HG02943 (cell line): Measurements from ENCODE around the gene C22orf23.
"Not testable (repeated sequence)": the region's sequence is repeated elsewhere in the genome, so short reads cannot be mapped to it uniquely, and the experiment has no call there.

Source experiments
- ATAC-seq: cut with Tn5 transposase; IDR thresholded peaks from one replicate; pipeline ENCODE4 v1.9.1; 2021; ENCODE audit warnings: mild to moderate bottlenecking, low read depth, moderate library complexity; ENCODE audit not compliant: unreplicated experiment

C22orf23 gene

GRCh38 chr22:37982938-37983859, 29.8 kb upstream of the C22orf23 start:
- no peak for ATAC-seq

DNA sequence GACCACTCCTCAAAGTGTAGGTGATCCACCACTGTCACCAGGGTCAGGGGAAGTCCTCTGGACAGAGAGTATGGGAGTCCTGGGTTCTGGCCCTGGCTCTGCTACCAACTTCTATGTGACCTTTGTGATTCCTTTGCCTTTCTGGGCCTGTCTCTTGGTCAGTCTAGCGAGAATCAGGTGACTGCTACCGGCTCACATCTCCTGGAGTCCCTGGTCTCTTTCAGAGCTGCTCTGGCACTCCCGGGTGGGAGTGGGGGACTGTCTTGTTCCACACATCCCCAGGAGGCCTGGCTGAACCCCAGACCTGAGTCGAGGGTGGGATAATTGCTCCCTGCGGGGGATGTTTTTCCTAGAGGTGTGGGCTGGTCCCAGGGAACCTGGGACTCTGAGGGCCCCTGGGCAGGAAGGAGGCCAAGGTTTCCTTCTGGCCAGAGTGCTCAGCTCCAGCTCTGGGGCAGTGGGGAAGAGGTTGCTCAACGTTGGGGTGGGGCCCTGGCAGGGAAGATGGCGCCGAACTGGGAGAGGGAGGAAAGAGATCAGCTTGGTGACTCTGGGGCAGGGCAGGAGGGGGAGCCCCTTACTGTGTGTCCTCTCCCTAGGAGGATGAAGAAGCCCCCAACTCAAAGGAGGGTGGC, 28.9 kb upstream of the C22orf23 start:
- ATAC-seq, result no peak

DNA sequence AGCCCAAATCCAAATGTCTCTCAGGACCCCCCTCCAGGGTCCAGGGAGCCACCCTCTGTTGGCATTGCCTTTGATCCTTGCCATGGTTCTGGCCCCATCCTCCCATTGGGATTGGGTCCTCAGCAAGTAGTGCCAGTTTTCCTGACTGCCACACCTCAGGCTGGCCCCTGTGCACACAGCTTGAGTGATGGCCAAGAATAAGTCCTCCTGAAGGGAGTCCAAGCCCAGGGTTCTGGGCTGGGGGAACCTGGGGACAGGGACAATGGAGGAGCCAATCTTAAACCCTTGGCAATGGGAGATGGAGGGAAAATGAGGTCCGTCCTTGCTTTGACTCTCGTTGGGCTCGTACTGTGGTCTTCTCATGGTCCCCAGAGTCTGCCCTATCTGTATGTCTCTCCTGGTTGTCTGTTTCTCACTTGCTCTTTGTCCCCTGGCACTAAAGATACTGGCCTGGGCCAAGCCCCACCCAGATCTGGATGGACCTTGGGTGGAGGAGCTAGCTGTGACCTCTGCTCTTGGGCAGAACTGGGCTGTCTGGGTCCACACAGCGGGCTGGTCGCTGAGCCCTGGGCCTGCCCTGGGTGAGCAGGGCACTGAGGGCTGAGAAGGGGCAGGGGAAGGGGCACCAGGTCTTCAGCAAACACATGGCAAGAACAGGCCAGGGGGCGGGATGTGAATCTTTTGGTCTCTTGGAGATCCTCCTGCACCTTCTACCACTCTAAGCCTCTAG, 28.0 kb upstream of the C22orf23 start:
- no peak for ATAC-seq

DNA sequence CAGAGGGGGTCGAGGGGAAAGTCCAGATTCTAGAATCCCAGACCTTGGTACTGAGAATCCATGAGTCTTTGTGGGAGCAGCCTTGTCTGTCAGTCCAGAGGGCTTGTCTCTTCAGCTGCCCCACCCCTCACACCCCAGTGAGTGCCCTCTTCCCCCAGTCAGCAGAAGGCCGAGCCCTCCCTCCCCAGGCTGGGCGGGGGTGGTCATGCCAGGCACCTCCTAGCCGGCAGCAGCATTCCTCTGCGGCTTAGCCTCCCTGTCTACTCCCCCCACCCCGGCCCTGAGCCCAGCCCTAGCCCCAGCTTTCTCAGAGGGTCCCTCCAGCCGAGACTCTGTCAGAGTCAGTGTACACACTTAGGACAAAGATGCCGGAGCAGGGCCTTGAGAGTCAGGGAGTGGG, 26.4 kb upstream of the C22orf23 start:
- no peak for ATAC-seq

- no peak for ATAC-seq
Measured at GRCh38 chr22:37976547-37976946, 23.1 kb upstream of the C22orf23 start.

- not testable (repeated sequence) for ATAC-seq
Measured at GRCh38 chr22:37976022-37976421, 22.6 kb upstream of the C22orf23 start.

DNA sequence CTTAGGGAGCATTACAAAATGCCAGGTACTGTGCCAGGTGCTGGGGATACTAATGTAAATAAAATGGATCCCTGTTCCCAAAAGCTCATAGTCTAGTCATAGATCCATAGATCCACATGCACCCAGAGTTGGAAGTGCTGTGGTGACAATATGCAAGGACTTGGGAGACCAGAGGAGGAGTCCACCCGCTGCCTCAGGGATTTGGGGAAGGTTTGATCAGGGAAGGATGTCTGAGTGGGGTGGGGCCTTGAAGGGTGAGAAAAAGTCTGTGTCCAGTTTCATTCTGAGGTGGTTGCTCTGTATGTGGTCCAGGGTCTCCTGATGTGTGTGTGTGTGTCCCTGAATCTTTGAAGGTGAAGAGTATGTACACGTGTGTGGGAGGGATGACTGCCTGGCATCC, 21.8 kb upstream of the C22orf23 start:
- ATAC-seq, result no peak

- ATAC-seq, result no peak
Measured at GRCh38 chr22:37973271-37974170, 20.1 kb upstream of the C22orf23 start.

DNA sequence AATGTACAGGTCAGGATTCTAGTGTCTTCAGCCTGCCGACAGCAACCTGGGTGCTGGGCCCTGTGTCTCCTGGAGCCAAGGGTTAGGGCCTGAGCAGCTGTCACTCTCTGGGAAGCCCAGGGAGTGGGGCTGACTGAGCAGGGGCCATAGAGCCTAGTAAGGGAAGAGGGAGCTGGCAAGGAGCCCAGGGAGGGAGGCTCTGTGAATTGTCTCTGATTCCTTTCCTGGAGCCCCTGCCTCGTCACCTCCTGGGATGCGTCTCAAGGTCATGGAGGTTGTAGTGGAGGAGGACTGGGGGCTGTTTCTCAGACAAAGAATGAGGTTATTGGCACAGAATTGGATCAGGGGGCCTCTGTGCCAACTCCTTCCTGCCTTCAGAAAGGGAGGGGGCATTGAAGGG, 19.1 kb upstream of the C22orf23 start:
- ATAC-seq, result no peak

- no peak for ATAC-seq
Measured at GRCh38 chr22:37971475-37972434, 18.4 kb upstream of the C22orf23 start.

GRCh38 chr22:37970864-37971263, 17.5 kb upstream of the C22orf23 start:
- ATAC-seq, result no peak

DNA sequence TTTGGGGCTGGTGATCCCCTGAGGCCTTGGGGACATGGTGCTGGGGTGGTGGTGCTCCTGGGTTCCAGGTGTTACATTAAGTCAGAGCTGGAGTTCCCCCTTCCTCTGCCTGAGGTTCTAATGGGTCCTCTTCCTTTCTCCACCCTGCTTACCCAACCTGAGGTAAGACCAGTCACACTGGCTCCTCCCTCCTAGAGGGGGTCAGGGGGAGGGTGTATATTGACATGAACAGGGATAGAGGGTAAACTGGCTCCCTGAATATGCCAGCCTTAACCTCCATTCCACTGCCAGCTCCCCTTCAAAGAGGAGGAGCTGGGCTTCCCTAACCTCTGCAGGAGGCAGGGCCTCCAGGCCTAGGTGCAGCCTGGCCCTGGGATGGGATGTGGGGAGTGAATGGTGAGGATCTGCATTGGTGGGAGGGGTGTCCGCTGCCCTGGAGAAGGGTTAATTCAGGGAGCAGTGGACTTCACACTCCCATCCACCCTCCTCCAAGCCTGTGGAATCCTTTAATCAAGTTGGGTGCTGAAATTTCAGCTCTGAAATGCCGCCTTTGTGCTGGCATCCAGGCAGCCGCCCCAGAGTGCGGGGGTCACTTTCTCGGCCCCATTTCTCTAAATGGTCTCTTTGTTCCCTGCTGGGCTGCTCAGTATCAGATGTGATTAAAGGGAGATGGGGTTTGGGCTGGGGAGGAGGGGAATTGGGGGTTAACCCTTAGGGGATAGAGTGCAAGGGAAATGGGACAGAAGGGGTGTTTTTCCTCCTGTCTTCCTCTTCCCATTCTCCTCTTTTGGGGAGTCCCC, 15.3 kb upstream of the C22orf23 start:
- no peak for ATAC-seq

GRCh38 chr22:37967637-37968451, 14.4 kb upstream of the C22orf23 start:
- no peak for ATAC-seq

DNA sequence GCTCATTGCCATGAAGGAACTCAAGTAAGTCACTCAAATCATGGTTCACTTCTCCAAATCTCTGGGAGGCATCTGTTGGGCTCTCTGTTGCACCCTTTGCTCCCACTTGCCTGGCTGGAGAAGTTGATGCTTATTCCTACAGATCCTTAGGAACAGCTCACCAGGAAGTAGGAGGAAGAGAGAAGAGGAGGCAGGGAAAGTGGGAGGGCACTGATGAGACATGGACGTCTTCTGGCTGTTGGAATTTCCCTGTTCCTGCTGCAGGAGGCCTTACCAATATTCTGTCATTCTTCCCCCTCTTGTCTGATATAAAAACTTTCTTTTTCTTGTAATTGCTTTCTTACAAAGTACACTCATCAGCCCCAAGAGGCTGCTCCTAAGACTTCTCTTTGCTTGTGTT, 13.7 kb upstream of the C22orf23 start:
- ATAC-seq, result no peak

DNA sequence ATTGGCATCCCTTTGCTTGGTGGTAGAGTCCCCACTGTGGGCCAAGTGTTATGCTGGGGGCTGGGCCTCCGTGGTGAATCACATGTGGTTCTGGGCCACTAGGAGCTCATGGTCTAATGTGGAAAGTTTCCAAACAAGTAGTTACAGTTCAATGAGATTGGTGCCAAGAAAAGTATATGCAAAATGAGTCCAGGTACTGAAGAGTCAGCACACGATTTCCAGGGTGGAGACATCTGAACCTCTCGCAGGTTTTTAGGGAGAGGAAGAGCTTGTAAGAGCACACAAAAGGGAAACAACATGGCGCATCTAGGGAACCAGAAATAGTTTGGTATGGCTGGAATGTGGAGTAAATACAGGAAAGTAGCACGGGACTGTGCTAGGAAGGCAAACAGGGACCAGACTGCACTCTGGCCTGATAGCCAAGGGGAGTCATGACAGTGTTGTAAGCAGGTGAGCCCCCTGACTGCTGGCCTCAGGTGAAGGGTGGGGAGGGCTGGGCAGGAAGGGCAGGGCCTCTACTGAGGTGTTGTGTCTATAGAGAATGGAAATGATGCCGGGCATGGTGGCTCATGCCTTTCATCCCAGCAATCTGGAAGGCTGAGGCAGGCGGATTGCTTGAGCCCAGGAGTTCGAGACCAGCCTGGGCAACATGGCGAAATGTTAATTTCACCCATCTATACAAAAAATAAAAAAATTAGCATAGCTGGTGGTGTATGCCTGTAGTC, 12.7 kb upstream of the C22orf23 start:
- no peak for ATAC-seq

DNA sequence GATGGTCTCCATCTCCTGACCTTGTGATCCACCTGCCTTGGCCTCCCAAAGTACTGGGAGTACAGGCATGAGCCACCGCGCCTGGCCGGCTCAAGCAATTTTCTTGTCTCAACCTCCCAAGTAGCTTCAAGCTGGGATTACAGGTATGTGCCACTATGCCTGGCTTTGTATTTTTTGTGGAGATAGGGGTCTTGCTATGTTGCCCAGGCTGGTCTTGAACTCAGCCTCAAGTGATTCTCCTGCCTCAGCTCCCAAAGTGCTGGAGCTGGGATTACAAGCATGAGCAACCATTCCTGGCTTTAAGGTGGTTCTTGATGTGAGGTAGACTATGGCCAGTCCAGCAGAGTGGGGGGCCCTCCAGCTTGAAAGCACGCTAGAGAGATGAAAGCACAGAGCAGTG, 7.7 kb upstream of the C22orf23 start:
- ATAC-seq, result no peak
